HL-60/S4 treated with retinoic acid at 250 ng/mL for 4 days and 3 days (cell line): ENCODE measurements around the gene EEFSEC.

Experiments used
- in situ Hi-C: fragments of 300-500 bp; cut with MboI; formaldehyde crosslinking; loops from 2 replicates; pipeline ENCODE4 v1.7.0; 2022; ENCODE audit warnings: low sequenced_read_pairs

EEFSEC gene

GRCh38 chr3:128402998-128403397 is 249.7 kb downstream of the EEFSEC start:
- in situ Hi-C loops = no loop called here

- in situ Hi-C loops = no loop called here
These were observed 251.2 kb downstream of the EEFSEC start for GRCh38 chr3:128404276-128405068.

GRCh38 chr3:128405554-128406277 is 252.4 kb downstream of the EEFSEC start:
- in situ Hi-C loops = no loop called here

- in situ Hi-C loops = no loop called here
These were observed 254.0 kb downstream of the EEFSEC start for GRCh38 chr3:128407247-128407646.

GRCh38 chr3:128408012-128408692 is 254.9 kb downstream of the EEFSEC start:
- in situ Hi-C loops = no loop called here

- in situ Hi-C loops = no loop called here
These were observed 255.7 kb downstream of the EEFSEC start for GRCh38 chr3:128408693-128409623.

- in situ Hi-C loops = no loop called here
These were observed 256.6 kb downstream of the EEFSEC start for GRCh38 chr3:128409624-128410581.

GRCh38 chr3:128410669-128411573 is 257.6 kb downstream of the EEFSEC start:
- in situ Hi-C loops = no loop called here

GRCh38 chr3:128411574-128412064 is 258.3 kb downstream of the EEFSEC start:
- in situ Hi-C loops = no loop called here

GRCh38 chr3:128412180-128413002 is 259.1 kb downstream of the EEFSEC start:
- in situ Hi-C loops = no loop called here

GRCh38 chr3:128413003-128413370 is 259.7 kb downstream of the EEFSEC start:
- in situ Hi-C loops = no loop called here

- in situ Hi-C loops = no loop called here
These were observed 260.3 kb downstream of the EEFSEC start for GRCh38 chr3:128413413-128414205.

GRCh38 chr3:128415200-128415772 is 262.0 kb downstream of the EEFSEC start:
- in situ Hi-C loops = no loop called here

GRCh38 chr3:128415773-128416577 is 262.7 kb downstream of the EEFSEC start:
- in situ Hi-C loops = no loop called here

GRCh38 chr3:128416578-128417211 is 263.4 kb downstream of the EEFSEC start:
- in situ Hi-C loops = no loop called here
